ENCODE results near the gene UPP2. TPM values are rescaled to one million over a fixed set of nuclear protein-coding genes. Genes with fewer than 3 reads are reported as not detected.

UPP2 gene
- total and polyA plus RNA-seq, 2 of the 13 experiments (the other 11 are each of a cell fraction or from before 2014, with no cell fraction given) = 0.07 to 0.28 TPM

DNA sequence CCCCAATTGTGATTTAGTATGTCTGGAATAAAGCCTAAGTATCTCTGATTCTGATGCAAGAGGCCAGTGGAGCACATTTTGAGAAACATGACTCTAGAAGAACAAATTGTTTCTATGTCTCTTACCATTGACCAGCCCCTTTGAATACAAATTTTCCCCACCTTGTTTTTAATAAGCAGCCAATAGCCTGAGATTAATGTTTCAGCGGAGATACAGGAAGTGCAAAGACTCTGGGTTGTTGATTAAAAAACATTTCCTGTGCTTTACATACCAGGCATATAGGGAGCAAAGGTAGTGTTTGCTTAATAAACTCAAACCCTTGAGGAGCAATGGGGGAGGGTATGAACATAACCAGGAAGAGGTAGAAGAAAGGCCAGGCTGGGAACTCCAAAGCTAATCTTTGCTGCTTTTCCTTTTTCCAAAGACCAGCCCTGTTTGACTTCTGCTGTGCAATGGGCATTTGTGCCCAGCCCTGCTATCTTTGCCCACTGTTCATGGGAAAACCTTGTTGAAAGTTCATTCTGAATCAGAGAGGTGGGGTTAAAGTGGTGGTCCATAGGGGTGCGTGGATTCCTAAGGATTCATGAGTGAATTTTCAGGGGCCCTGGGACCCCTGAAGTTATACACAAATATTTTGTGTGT lies 29.3 kb downstream of the UPP2 start (continued):
- TF ChIP-seq, protein P1, sequence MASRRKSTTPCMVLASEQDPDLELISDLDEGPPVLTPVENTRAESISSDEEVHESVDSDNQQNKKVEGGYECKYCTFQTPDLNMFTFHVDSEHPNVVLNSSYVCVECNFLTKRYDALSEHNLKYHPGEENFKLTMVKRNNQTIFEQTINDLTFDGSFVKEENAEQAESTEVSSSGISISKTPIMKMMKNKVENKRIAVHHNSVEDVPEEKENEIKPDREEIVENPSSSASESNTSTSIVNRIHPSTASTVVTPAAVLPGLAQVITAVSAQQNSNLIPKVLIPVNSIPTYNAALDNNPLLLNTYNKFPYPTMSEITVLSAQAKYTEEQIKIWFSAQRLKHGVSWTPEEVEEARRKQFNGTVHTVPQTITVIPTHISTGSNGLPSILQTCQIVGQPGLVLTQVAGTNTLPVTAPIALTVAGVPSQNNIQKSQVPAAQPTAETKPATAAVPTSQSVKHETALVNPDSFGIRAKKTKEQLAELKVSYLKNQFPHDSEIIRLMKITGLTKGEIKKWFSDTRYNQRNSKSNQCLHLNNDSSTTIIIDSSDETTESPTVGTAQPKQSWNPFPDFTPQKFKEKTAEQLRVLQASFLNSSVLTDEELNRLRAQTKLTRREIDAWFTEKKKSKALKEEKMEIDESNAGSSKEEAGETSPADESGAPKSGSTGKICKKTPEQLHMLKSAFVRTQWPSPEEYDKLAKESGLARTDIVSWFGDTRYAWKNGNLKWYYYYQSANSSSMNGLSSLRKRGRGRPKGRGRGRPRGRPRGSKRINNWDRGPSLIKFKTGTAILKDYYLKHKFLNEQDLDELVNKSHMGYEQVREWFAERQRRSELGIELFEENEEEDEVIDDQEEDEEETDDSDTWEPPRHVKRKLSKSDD (CRISPR knock-in tag; IDR thresholded peaks at IDR 0.05; ENCODE audit: low read depth) = peak; percentile 75; the same call in 1 of the 2 replicates
- peak; percentile 42; the same call in 1 of the 2 replicates for TF ChIP-seq GATAD1 (CRISPR knock-in tag; IDR thresholded peaks at IDR 0.05)
- TF ChIP-seq CCDC6 (CRISPR knock-in tag; IDR thresholded peaks at IDR 0.05) = no peak; the same call in 1 of the 2 replicates
- peak; percentile 97 for TF ChIP-seq FOXO1 (CRISPR knock-in tag; IDR thresholded peaks at IDR 0.05)
- TF ChIP-seq ZKSCAN8 (CRISPR knock-in tag; IDR thresholded peaks at IDR 0.05; ENCODE audit: borderline replicate concordance) = peak; percentile 95
- no peak for TF ChIP-seq MTF1 (CRISPR knock-in tag; IDR thresholded peaks at IDR 0.05)
- TF ChIP-seq, protein P2, sequence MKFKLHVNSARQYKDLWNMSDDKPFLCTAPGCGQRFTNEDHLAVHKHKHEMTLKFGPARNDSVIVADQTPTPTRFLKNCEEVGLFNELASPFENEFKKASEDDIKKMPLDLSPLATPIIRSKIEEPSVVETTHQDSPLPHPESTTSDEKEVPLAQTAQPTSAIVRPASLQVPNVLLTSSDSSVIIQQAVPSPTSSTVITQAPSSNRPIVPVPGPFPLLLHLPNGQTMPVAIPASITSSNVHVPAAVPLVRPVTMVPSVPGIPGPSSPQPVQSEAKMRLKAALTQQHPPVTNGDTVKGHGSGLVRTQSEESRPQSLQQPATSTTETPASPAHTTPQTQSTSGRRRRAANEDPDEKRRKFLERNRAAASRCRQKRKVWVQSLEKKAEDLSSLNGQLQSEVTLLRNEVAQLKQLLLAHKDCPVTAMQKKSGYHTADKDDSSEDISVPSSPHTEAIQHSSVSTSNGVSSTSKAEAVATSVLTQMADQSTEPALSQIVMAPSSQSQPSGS (CRISPR knock-in tag; IDR thresholded peaks at IDR 0.05) = peak; percentile 67; the same call in 1 of the 2 replicates
- no peak for TF ChIP-seq MAF1 (CRISPR knock-in tag; IDR thresholded peaks at IDR 0.05; ENCODE audit: borderline replicate concordance)
- peak; percentile 90 for TF ChIP-seq KAT8 (CRISPR knock-in tag; IDR thresholded peaks at IDR 0.05)
- TF ChIP-seq SUZ12 (IDR thresholded peaks at IDR 0.05; ENCODE audit: low read depth, low read length) = no peak
- no peak for TF ChIP-seq ZFP36 (IDR thresholded peaks at IDR 0.05; ENCODE audit: borderline replicate concordance, low read depth, low read length, partially characterized antibody)
- TF ChIP-seq ZFAT (CRISPR knock-in tag; conservative IDR thresholded peaks at IDR 0.05) = no peak
- TF ChIP-seq TCF12 (IDR thresholded peaks at IDR 0.05) = no peak
- TF ChIP-seq TCF12 (CRISPR knock-in tag; IDR thresholded peaks at IDR 0.05) = peak; percentile 39; the same call in 1 of the 2 replicates
- TF ChIP-seq, protein P3, sequence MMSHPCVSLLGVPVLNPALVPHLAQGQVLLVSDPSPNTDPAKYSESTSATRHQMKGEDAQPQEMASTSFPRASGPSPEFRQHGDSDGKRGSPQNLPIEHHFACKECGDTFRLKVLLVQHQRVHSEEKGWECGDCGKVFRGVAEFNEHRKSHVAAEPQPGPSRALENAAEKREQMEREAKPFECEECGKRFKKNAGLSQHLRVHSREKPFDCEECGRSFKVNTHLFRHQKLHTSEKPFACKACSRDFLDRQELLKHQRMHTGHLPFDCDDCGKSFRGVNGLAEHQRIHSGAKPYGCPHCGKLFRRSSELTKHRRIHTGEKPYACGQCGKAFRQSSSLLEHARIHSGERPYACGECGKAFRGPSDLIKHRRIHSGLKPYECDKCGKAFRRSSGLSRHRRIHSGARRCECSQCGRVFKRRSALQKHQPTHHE (CRISPR knock-in tag; IDR thresholded peaks at IDR 0.05; ENCODE audit: borderline replicate concordance) = no peak; the same call in 1 of the 2 replicates
- TF ChIP-seq, protein P4, sequence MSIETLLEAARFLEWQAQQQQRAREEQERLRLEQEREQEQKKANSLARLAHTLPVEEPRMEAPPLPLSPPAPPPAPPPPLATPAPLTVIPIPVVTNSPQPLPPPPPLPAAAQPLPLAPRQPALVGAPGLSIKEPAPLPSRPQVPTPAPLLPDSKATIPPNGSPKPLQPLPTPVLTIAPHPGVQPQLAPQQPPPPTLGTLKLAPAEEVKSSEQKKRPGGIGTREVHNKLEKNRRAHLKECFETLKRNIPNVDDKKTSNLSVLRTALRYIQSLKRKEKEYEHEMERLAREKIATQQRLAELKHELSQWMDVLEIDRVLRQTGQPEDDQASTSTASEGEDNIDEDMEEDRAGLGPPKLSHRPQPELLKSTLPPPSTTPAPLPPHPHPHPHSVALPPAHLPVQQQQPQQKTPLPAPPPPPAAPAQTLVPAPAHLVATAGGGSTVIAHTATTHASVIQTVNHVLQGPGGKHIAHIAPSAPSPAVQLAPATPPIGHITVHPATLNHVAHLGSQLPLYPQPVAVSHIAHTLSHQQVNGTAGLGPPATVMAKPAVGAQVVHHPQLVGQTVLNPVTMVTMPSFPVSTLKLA (IDR thresholded peaks at IDR 0.05) = no peak
- no peak for TF ChIP-seq ZNF10 (CRISPR knock-in tag; IDR thresholded peaks at IDR 0.05; ENCODE audit: borderline replicate concordance, low read depth)
- no peak for TF ChIP-seq HOXA9 (CRISPR knock-in tag; IDR thresholded peaks at IDR 0.05; ENCODE audit: borderline replicate concordance)
- TF ChIP-seq, protein P5, sequence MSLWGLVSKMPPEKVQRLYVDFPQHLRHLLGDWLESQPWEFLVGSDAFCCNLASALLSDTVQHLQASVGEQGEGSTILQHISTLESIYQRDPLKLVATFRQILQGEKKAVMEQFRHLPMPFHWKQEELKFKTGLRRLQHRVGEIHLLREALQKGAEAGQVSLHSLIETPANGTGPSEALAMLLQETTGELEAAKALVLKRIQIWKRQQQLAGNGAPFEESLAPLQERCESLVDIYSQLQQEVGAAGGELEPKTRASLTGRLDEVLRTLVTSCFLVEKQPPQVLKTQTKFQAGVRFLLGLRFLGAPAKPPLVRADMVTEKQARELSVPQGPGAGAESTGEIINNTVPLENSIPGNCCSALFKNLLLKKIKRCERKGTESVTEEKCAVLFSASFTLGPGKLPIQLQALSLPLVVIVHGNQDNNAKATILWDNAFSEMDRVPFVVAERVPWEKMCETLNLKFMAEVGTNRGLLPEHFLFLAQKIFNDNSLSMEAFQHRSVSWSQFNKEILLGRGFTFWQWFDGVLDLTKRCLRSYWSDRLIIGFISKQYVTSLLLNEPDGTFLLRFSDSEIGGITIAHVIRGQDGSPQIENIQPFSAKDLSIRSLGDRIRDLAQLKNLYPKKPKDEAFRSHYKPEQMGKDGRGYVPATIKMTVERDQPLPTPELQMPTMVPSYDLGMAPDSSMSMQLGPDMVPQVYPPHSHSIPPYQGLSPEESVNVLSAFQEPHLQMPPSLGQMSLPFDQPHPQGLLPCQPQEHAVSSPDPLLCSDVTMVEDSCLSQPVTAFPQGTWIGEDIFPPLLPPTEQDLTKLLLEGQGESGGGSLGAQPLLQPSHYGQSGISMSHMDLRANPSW (CRISPR knock-in tag; IDR thresholded peaks at IDR 0.05; ENCODE audit: borderline replicate concordance) = no peak; the same call in 1 of the 2 replicates
- TF ChIP-seq NFKBIZ (CRISPR knock-in tag; IDR thresholded peaks at IDR 0.05) = peak; percentile 96
